ENCODE measurements around the gene DUS1L.

DNA sequence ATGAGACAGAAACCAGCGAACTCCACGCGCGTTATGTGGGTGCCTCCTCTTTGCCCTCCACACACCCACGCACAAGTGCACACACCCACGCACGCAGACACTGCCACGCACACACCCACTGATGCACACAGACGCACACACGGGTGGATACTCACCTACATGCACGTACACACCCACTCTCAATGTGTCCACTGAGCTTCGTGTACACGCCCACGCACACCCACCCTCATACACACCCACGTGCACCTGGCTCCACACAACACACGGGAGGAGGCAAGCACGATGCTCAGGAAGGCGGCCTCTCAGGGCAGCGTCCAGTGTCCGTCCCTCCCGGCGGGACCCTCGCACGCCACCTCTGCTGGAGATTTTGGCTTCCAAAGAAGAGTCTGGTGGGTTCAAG lies 18.2 kb downstream of the DUS1L start:
- TF ChIP-seq, protein P1, sequence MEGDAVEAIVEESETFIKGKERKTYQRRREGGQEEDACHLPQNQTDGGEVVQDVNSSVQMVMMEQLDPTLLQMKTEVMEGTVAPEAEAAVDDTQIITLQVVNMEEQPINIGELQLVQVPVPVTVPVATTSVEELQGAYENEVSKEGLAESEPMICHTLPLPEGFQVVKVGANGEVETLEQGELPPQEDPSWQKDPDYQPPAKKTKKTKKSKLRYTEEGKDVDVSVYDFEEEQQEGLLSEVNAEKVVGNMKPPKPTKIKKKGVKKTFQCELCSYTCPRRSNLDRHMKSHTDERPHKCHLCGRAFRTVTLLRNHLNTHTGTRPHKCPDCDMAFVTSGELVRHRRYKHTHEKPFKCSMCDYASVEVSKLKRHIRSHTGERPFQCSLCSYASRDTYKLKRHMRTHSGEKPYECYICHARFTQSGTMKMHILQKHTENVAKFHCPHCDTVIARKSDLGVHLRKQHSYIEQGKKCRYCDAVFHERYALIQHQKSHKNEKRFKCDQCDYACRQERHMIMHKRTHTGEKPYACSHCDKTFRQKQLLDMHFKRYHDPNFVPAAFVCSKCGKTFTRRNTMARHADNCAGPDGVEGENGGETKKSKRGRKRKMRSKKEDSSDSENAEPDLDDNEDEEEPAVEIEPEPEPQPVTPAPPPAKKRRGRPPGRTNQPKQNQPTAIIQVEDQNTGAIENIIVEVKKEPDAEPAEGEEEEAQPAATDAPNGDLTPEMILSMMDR (IDR thresholded peaks at IDR 0.05): no peak
- no peak for TF ChIP-seq POLR2A (IDR thresholded peaks at IDR 0.05)
